OCI-LY1 (cell line): ENCODE measurements around the gene ZG16B.

Source experiments
- H2AFZ ChIP-seq: fragments of 200-600 bp; sonication (generic), shearing (Covaris generic); 2 replicates; pipeline ENCODE4 v1.6.0; 2014; ENCODE audit warnings: antibody characterized with exemption, mild to moderate bottlenecking, low read length
- H3F3A ChIP-seq: fragments of 200-600 bp; sonication (generic), shearing (Covaris generic); 2 replicates; pipeline ENCODE4 v1.6.0; 2014; ENCODE audit warnings: mild to moderate bottlenecking, antibody characterized with exemption, low read length, moderate library complexity; ENCODE audit not compliant: insufficient read depth
- H3K27ac ChIP-seq: fragments of 200-600 bp; sonication (generic); 2 replicates; pipeline ENCODE4 v1.5.1; 2014; ENCODE audit warnings: low read length, mixed run types, mild to moderate bottlenecking, low read depth; ENCODE audit not compliant: poor library complexity, severe bottlenecking
- H3K27me3 ChIP-seq: fragments of 200-600 bp; sonication (generic); 2 replicates; pipeline ENCODE4 v1.6.0; 2014; ENCODE audit warnings: antibody characterized with exemption, mild to moderate bottlenecking, low read length, moderate library complexity; ENCODE audit not compliant: insufficient read depth
- H3K36me3 ChIP-seq: fragments of 200-600 bp; sonication (generic); 2 replicates; pipeline ENCODE4 v1.6.1; 2014; ENCODE audit warnings: mild to moderate bottlenecking, antibody characterized with exemption, low read length, moderate library complexity, mixed read lengths; ENCODE audit not compliant: insufficient read depth
- H3K4me1 ChIP-seq: fragments of 200-600 bp; sonication (generic); 2 replicates; pipeline ENCODE4 v1.5.1; 2014; ENCODE audit warnings: mild to moderate bottlenecking, low read length, moderate library complexity; ENCODE audit not compliant: insufficient read depth, severe bottlenecking
- H3K4me2 ChIP-seq: fragments of 200-600 bp; sonication (generic), shearing (Covaris generic); 2 replicates; pipeline ENCODE4 v1.6.1; 2014; ENCODE audit warnings: low read length
- H3K4me3 ChIP-seq: fragments of 200-600 bp; sonication (generic); 2 replicates; pipeline ENCODE4 v1.5.1; 2014; ENCODE audit warnings: low read length, low read depth, mild to moderate bottlenecking, mixed read lengths; ENCODE audit not compliant: poor library complexity, severe bottlenecking
- H3K79me2 ChIP-seq: fragments of 200-600 bp; shearing (Covaris generic); 2 replicates; pipeline ENCODE4 v1.6.1; 2016; ENCODE audit warnings: mixed run types, low read length, mixed read lengths; ENCODE audit not compliant: insufficient read depth
- H3K9ac ChIP-seq: fragments of 200-600 bp; sonication (generic), shearing (Covaris generic); 2 replicates; pipeline ENCODE4 v1.6.1; 2014; ENCODE audit warnings: mild to moderate bottlenecking, low read length, mixed read lengths
- H3K9me2 ChIP-seq: fragments of 200-600 bp; sonication (generic), shearing (Covaris generic); 2 replicates; pipeline ENCODE4 v1.6.1; 2014; ENCODE audit warnings: low read depth, mild to moderate bottlenecking, low read length, mixed read lengths
- H3K9me3 ChIP-seq: fragments of 200-600 bp; shearing (Covaris generic); 2 replicates; pipeline ENCODE4 v1.6.1; 2014; ENCODE audit warnings: low read length, mixed read lengths
- H4K20me1 ChIP-seq: fragments of 200-600 bp; sonication (generic), shearing (Covaris generic); 2 replicates; pipeline ENCODE4 v1.6.0; 2016; ENCODE audit warnings: mild to moderate bottlenecking, low read length; ENCODE audit not compliant: insufficient read depth
- EZH2 ChIP-seq: fragments of 200-600 bp; sonication (generic), shearing (Covaris generic); IDR thresholded peaks from 2 replicates; pipeline ENCODE4 v1.8.0; 2017; ENCODE audit warnings: borderline replicate concordance, mixed run types, mild to moderate bottlenecking, antibody characterized with exemption, low read length, moderate library complexity, mixed read lengths
- TF ChIP-seq, protein P1 (sequence below): fragments of 200-600 bp; sonication (generic), shearing (Covaris generic); IDR thresholded peaks from 2 replicates; pipeline ENCODE4 v1.5.1; 2017; ENCODE audit warnings: mild to moderate bottlenecking, antibody characterized with exemption, low read length, moderate library complexity, mixed read lengths

Gene ZG16B

DNA sequence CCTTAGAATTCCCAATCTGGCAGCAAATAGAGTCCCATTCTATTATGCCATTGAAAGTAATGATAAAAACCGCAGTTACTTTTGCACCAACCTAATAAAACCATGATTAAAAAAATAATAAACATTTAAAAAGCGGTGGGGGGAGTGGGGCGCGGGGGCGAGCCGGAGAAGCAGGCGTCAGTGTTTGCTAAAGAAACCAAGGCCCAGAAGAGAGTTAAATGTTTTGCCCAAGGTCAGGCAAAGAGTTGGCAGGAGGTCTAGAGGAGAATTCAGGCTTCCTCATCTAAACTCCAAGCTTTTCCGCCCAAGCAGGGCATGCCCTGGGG, 37.5 kb downstream of the ZG16B start:
- Histone ChIP-seq H3K27me3 (no peaks in the 10 kb centered on the region), H3K9me3 (no peaks in the 10 kb centered on the region), H3K36me3 (no peaks in the 10 kb centered on the region), H3K4me1 (peaks cover 6% of the 10 kb centered on the region), H3K9ac (peak overlapping the region; percentile 70), H3K4me2 (peak overlapping the region; percentile 80), H3K79me2 (no peaks in the 10 kb centered on the region), H3K9me2 (no peaks in the 10 kb centered on the region), H2AFZ (peak overlapping the region; percentile 99), H3K4me3 (peak overlapping the region; percentile 72), H3F3A (no peaks in the 10 kb centered on the region; the same call in 1 of the 2 replicates), H3K27ac (peak overlapping the region; percentile 27), H4K20me1 (no peaks in the 10 kb centered on the region)
- TF ChIP-seq EZH2, result no peak
- TF ChIP-seq, protein P1, sequence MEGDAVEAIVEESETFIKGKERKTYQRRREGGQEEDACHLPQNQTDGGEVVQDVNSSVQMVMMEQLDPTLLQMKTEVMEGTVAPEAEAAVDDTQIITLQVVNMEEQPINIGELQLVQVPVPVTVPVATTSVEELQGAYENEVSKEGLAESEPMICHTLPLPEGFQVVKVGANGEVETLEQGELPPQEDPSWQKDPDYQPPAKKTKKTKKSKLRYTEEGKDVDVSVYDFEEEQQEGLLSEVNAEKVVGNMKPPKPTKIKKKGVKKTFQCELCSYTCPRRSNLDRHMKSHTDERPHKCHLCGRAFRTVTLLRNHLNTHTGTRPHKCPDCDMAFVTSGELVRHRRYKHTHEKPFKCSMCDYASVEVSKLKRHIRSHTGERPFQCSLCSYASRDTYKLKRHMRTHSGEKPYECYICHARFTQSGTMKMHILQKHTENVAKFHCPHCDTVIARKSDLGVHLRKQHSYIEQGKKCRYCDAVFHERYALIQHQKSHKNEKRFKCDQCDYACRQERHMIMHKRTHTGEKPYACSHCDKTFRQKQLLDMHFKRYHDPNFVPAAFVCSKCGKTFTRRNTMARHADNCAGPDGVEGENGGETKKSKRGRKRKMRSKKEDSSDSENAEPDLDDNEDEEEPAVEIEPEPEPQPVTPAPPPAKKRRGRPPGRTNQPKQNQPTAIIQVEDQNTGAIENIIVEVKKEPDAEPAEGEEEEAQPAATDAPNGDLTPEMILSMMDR, result no peak

DNA sequence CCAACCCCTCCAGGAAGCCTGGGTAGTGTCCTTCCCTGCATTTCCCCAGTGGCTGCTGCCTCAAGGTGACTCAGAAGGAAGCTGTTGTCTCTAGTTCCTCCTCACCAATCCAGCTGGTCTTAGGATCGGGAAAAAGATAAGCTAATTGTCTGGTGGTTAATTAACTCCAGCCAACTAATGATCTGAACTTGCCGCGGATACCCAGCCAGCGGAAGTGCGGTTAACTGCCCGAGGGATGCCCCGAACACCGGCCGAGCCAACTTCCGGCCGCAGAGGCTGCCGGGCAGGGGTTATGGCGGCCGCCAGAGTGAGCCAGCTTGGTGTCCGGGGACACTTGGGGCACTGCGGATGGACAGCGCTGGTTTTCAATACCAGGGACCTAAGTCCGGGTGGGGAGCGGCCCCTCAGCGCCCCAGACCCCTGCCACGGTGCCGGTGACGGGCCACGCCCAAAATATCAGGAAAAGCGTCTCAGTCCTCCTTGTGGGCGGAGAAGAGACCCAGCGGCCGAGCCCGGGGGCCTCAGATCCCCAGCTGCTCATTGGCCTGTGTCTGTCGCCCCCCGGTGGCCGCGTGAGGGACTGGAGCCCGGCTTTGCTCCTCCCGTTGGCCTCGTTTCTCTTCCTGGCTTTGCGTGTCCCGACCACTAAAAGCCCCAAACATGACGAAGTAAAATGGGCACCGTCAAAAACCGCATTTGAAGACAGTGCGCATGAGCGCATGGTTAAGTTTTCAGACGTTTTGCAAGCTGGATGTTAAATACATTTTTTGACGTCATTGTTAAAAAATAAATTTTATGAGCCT, 38.1 kb downstream of the ZG16B start:
- no peaks in the 10 kb centered on the region for H3K79me2 ChIP-seq
- H3K4me3 ChIP-seq, result peak overlapping the region; percentile 72
- TF ChIP-seq, protein P1, result peak; percentile 91
- no peak for TF ChIP-seq EZH2
- peak overlapping the region; percentile 27 for H3K27ac ChIP-seq
- H2AFZ ChIP-seq, result peak overlapping the region; percentile 99
- H3F3A ChIP-seq, result no peaks in the 10 kb centered on the region; the same call in 1 of the 2 replicates
- H3K27me3 ChIP-seq, result no peaks in the 10 kb centered on the region
- peak overlapping the region; percentile 80 for H3K4me2 ChIP-seq
- no peaks in the 10 kb centered on the region for H4K20me1 ChIP-seq
- H3K9ac ChIP-seq, result peak overlapping the region; percentile 70
- H3K9me2 ChIP-seq, result no peaks in the 10 kb centered on the region
- no peaks in the 10 kb centered on the region for H3K36me3 ChIP-seq
- H3K4me1 ChIP-seq, result peaks cover 6% of the 10 kb centered on the region
- no peaks in the 10 kb centered on the region for H3K9me3 ChIP-seq

DNA sequence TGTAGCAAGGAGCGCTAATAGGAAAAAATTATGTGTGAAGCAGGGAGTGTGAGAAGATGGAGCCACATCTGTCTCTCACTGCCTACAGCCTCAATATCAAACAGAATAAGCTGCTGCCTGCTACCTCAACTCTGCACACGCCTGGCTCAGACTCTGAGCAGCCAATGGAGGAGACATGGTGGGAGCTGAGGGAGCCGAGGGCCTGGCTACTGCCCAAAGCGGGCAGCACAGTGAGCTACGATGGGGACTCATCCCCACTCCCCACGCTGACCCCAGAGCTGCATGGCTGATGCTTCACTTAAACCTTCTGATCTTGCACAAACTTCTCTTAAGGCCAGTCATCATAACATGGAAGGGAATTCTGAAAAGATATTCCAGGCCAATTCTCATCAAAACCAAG, 41.8 kb downstream of the ZG16B start:
- TF ChIP-seq, protein P1, result no peak
- TF ChIP-seq EZH2, result no peak
- Histone ChIP-seq H3K27ac (no peak overlapping the region), H2AFZ (no peak overlapping the region)

More for the DNA sequence above, 41.8 kb downstream of the ZG16B start:
- H3K9ac ChIP-seq, result no peak overlapping the region
- no peaks in the 10 kb centered on the region for H3K27me3 ChIP-seq
- H3K4me3 ChIP-seq, result no peak overlapping the region
- no peaks in the 10 kb centered on the region; the same call in 1 of the 2 replicates for H3F3A ChIP-seq
- H3K9me3 ChIP-seq, result no peaks in the 10 kb centered on the region
- H3K4me2 ChIP-seq, result no peak overlapping the region
- no peaks in the 10 kb centered on the region for H3K36me3 ChIP-seq
- no peaks in the 10 kb centered on the region for H3K9me2 ChIP-seq
- peaks cover 10% of the 10 kb centered on the region for H3K4me1 ChIP-seq
- no peaks in the 10 kb centered on the region for H3K79me2 ChIP-seq
- no peaks in the 10 kb centered on the region for H4K20me1 ChIP-seq
